ENCODE results near the gene TRMT5. TPM values are rescaled to one million over a fixed set of nuclear protein-coding genes. Genes with fewer than 3 reads are reported as not detected.

Gene TRMT5
- 4.0 TPM in 2 replicates for polyA plus RNA-seq (2012; rRNA removed)
- 6.3 and 6.8 TPM in 2 replicates for polyA plus RNA-seq (2012; cell fraction: cytosol; rRNA removed)
- polyA plus RNA-seq (2012; cell fraction: nucleus; rRNA removed): 2.8 and 4.4 TPM in 2 replicates

GRCh38 chr14:60980811-60981632 is at the start of gene TRMT5, which contains the start of gene SLC38A6:
TSS of gene TRMT5 (minus strand) at chr14:60981079. CDS start at chr14:60980973, 106 bp downstream.
TSS of gene SLC38A6 (plus strand) at chr14:60981245. CDS start at chr14:60981278, 33 bp downstream.
- POLR2A ChIA-PET: interaction anchor here (0.8 kb wide), 1 partner anchor 12 kb away, joined by 3 read pairs; no protein-coding TSS in a partner anchor
- WGBS (ENCODE audit: low lambda C conversion rate): under 1% methylated on average over 25 of the region's 59 CpGs
- peak within 1 kb of the TSS; percentile 87 to 97 for H3K4me3 ChIP-seq (ENCODE audit: low read depth in 2 of 2, low read length in 1 of 2)
- no peaks in the 10 kb centered on the region for H3K9me2 ChIP-seq
- peak within 1 kb of the TSS; percentile 86 to 88 for H3K27ac ChIP-seq (ENCODE audit: low read depth in 2 of 2, low read length in 1 of 2)
- peaks cover 40 to 49% of the 10 kb centered on the region in 2 experiments for H3K36me3 ChIP-seq (replicated peaks in 1 of 2; ENCODE audit: control insufficient read depth in 1 of 2, insufficient read depth in 2 of 2, low read length in 1 of 2)
- TF ChIP-seq MXI1 (IDR thresholded peaks at IDR 0.05; ENCODE audit: low read depth, low read length) (peak; percentile 78), TAF1 (IDR thresholded peaks at IDR 0.05; ENCODE audit: borderline replicate concordance, low read depth, low read length) (peak; percentile 70; the same call in 1 of the 2 replicates), MAX (IDR thresholded peaks at IDR 0.05; ENCODE audit: low read depth) (peak; percentile 84), EZH2phosphoT487 (IDR thresholded peaks at IDR 0.05; ENCODE audit: borderline replicate concordance, low read depth) (no peak), POLR2AphosphoS5 (IDR thresholded peaks at IDR 0.05; ENCODE audit: low read depth, low read length) (peak; percentile 79), ZBTB33 (IDR thresholded peaks at IDR 0.05; ENCODE audit: borderline replicate concordance, low read depth) (peak; percentile 90), CHD2 (IDR thresholded peaks at IDR 0.05; ENCODE audit: low read length, partially characterized antibody) (peak; percentile 94), SMC3 (IDR thresholded peaks at IDR 0.05; ENCODE audit: low read depth, low read length) (0 out of 2 replicates have a peak, but pooled peaks have one; percentile 10), TEAD4 (IDR thresholded peaks at IDR 0.05; ENCODE audit: borderline replicate concordance, insufficient read depth) (no peak), RFX5 (IDR thresholded peaks at IDR 0.05; ENCODE audit: low read length) (peak; percentile 62; the same call in 1 of the 2 replicates), IRF3 (IDR thresholded peaks at IDR 0.05; ENCODE audit: low read depth, low read length) (no peak), SIN3A (IDR thresholded peaks at IDR 0.05; ENCODE audit: borderline replicate concordance, low read depth, low read length) (peak; percentile 96), CTCF (IDR thresholded peaks at IDR 0.05) (no peak), ELF1 (IDR thresholded peaks at IDR 0.05) (peak; percentile 91), GABPA (IDR thresholded peaks at IDR 0.05; ENCODE audit: low read depth) (peak; percentile 58), FOXJ3 (CRISPR knock-in tag; IDR thresholded peaks at IDR 0.05) (0 out of 2 replicates have a peak, but pooled peaks have one; percentile 14), YY1 (IDR thresholded peaks at IDR 0.05; ENCODE audit: low read depth) (peak; percentile 58; the same call in 1 of the 2 replicates), TCF12 (IDR thresholded peaks at IDR 0.05) (peak; percentile 48; the same call in 1 of the 2 replicates), REST (IDR thresholded peaks at IDR 0.05; ENCODE audit: low read depth, low read length) (peak; percentile 85), USF2 (IDR thresholded peaks at IDR 0.05; ENCODE audit: borderline replicate concordance, low read depth, low read length) (no peak)
- peak within 1 kb of the TSS; percentile 85 for H3K9ac ChIP-seq
- no peaks in the 10 kb centered on the region for H4K20me1 ChIP-seq (ENCODE audit: insufficient read depth)
- peaks cover 75% of the 10 kb centered on the region for H3K79me2 ChIP-seq (ENCODE audit: insufficient read depth)
- DNase-seq: peak; percentile 90
- peak within 1 kb of the TSS; percentile 87 for H3K4me2 ChIP-seq
- peaks cover 12 to 27% of the 10 kb centered on the region in 2 experiments; a peak in 3 of 4 replicates for H3K4me1 ChIP-seq (ENCODE audit: control insufficient read depth in 1 of 2, insufficient read depth in 2 of 2, low read depth in 1 of 2, low read length in 1 of 2)
- CTCF ChIA-PET: interaction anchor here (0.8 to 2.6 kb wide), 5 partner anchors 13 to 299 kb away, joined by 3 to 9 read pairs (median 3); no protein-coding TSS in a partner anchor
- no peaks in the 10 kb centered on the region for H3K27me3 ChIP-seq (ENCODE audit: insufficient read depth)
- H3F3A ChIP-seq (replicated peaks; ENCODE audit: insufficient read depth): peaks cover 5% of the 10 kb centered on the region
- H3K9me3 ChIP-seq: no peaks in the 10 kb centered on the region
- peak within 1 kb of the TSS; percentile 66 for H2AFZ ChIP-seq (ENCODE audit: low read depth)

Measured in SK-N-SH (cell line).